ENCODE results near the gene OS9.

DNA sequence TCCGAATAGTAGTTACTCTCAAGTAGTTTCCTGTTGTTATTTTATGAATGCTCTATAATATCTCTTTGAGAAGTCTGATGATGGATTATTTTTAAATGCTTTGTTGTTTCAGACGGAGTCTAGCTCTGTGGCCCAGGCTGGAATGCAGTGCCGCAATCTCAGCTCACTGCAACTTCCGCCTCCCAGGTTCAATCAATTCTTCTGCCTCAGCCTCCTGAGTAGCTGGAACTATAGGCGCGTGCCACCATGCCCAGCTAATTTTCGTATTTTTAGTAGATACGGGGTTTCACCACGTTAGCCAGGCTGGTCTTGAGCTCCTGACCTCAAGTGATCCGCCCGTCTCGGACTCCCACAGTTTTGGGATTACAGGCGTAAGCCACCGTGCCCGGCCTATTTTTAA, 1.4 kb upstream of the OS9 start:
- no peak for TF ChIP-seq MYC (IDR thresholded peaks at IDR 0.05; ENCODE audit: borderline replicate concordance, low read length)
- TF ChIP-seq ZC3H11A (IDR thresholded peaks at IDR 0.05) = no peak
- TF ChIP-seq, protein P1, sequence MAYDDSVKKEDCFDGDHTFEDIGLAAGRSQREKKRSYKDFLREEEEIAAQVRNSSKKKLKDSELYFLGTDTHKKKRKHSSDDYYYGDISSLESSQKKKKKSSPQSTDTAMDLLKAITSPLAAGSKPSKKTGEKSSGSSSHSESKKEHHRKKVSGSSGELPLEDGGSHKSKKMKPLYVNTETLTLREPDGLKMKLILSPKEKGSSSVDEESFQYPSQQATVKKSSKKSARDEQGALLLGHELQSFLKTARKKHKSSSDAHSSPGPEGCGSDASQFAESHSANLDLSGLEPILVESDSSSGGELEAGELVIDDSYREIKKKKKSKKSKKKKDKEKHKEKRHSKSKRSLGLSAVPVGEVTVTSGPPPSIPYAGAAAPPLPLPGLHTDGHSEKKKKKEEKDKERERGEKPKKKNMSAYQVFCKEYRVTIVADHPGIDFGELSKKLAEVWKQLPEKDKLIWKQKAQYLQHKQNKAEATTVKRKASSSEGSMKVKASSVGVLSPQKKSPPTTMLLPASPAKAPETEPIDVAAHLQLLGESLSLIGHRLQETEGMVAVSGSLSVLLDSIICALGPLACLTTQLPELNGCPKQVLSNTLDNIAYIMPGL (CRISPR knock-in tag; IDR thresholded peaks at IDR 0.05; ENCODE audit: borderline replicate concordance) = no peak
- TF ChIP-seq POLR2AphosphoS2 (conservative IDR thresholded peaks at IDR 0.05; ENCODE audit: low read length) = no peak
- TF ChIP-seq, protein P2, sequence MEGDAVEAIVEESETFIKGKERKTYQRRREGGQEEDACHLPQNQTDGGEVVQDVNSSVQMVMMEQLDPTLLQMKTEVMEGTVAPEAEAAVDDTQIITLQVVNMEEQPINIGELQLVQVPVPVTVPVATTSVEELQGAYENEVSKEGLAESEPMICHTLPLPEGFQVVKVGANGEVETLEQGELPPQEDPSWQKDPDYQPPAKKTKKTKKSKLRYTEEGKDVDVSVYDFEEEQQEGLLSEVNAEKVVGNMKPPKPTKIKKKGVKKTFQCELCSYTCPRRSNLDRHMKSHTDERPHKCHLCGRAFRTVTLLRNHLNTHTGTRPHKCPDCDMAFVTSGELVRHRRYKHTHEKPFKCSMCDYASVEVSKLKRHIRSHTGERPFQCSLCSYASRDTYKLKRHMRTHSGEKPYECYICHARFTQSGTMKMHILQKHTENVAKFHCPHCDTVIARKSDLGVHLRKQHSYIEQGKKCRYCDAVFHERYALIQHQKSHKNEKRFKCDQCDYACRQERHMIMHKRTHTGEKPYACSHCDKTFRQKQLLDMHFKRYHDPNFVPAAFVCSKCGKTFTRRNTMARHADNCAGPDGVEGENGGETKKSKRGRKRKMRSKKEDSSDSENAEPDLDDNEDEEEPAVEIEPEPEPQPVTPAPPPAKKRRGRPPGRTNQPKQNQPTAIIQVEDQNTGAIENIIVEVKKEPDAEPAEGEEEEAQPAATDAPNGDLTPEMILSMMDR (IDR thresholded peaks at IDR 0.05) = no peak
- no peak for TF ChIP-seq CHD2 (IDR thresholded peaks at IDR 0.05; ENCODE audit: low read length, partially characterized antibody)
- no peak for TF ChIP-seq RFX5 (IDR thresholded peaks at IDR 0.05)
- no peak for TF ChIP-seq CBX8 (IDR thresholded peaks at IDR 0.05)
- no peak for TF ChIP-seq JUNB (IDR thresholded peaks at IDR 0.05)
- no peak for TF ChIP-seq SMC3 (IDR thresholded peaks at IDR 0.05)
- TF ChIP-seq POLR2A (IDR thresholded peaks at IDR 0.05; ENCODE audit: low read length) = no peak
- no peak for TF ChIP-seq HDAC2 (IDR thresholded peaks at IDR 0.05)
- no peak for TF ChIP-seq MAZ (IDR thresholded peaks at IDR 0.05; ENCODE audit: borderline replicate concordance, low read depth, low read length)

Measured in A549 (cell line).